Stimulated activated CD4-positive, alpha-beta T cell treated with anti-CD3 and anti-CD28 coated beads, Interleukin-2, amount 100 ng/mL, for 48 hours (primary cell): ENCODE data around the gene SCRN2.
A peak's percentile ranks its signal among the peaks of the same experiment; 100 is the strongest.

Source experiments
- DNase-seq, 2 donors: peaks; one replicate each; pipeline ENCODE4 v3.0.0-alpha.2; 2020

SCRN2 gene

DNA sequence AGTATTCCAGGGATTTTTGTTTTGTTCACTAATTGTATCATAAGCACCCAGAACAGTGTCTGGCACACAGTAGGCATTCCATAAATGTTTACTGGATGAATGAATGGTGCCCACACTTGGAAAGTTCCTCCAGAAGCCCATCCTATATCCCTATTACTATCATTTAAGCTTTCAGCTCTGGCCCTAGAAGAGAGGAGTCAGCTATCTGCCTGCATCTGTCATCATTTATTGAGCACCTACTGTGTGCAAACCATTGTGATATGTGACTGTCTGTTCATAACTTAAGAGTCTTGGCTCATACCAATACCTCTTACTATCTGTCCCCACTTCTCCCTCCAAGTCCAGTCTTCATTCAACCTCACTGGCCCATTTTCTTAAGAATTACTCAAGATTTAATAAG, 30.0 kb upstream of the SCRN2 start:
- no peak for DNase-seq

DNA sequence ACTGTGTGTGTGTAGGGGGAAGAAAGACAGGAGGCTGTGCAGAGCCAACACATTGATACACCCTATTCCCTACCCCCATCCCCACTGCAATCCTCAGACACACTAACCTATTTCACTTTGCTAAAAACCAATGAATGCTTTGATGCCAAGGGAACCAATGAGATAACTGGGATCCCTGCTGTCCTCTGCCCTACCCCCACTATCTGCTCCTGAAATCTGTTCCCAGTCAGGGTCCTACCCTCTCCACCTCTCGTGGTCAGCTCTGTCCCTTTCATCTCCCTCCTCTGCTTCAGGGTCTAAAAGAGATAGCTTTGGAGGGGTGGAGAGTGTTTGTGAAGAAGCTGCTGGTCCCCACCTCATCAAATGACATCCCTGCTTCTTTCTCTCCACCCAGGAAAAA, 29.0 kb upstream of the SCRN2 start:
- no peak for DNase-seq

DNA sequence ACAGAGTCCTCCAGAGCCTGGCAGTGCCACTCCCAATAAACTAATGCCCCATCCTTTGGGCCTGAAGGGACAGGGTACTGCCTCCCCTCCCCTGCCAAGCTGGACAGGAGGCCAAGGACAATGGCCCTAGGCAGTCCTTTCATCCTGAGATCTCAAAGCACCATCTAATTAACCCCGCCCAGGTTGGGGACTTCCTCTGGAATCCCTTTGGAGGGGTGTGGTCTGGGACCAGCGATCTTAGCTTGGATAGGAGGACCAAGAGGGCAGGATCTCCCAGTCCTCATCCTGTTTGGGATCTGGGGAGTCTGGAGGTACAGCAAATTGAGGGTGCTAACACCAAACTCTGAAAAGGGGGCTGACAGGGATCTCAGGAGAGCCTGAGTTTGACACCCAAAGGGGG, 28.0 kb upstream of the SCRN2 start:
- DNase-seq: no peak

DNA sequence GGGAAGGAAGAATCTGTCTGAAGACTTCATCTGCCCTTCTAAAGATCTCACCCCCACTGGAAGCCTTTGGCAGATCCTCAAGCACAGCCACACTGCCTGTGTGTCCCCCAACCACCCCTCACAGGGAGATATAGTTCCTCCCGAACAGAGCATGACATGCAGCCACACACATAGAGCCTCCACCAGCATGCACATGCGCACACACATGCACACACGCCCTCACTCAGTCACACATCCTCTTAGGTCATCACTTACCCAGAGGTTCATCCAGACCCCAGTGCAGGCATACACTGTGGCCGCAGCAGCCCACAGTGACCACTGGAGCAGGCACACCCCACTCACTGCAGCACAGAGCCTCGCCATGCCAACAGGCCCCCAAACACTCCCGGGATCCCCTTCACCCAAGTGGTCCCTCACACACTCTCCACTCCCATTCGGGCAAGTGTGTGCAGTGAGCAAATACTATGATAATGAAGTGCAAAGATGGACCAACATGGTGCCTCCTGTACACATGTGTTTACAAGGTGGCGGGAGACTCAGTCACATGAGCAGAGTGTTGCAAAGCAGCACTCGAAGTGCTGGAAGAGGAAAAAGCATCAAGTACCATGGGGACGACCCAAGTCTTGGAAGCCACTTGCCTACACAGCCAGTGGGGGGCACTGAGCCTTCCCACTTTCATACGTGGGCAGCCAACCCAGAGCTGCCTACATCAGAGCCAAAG, 26.9 kb upstream of the SCRN2 start:
- DNase-seq: no peak

DNA sequence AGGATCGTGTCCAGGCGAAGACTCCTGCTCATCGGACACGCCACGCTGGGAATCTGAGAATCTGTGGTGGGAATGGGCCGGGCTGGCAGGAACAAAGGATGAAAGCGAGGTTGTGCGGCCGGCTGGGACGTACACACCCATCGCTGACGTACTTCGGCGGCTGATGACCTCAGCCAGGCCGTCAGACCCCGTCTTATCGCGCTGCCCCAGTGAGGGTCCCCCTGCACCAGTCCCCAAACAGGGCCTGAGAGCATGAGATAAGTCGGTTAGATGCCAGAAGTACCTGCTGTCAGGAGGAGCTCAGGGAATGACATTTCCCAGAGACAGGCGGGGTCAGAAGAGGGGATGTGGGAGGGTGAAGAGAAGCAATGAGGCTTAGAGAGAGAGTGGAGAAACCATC, 25.9 kb upstream of the SCRN2 start:
- no peak for DNase-seq

DNA sequence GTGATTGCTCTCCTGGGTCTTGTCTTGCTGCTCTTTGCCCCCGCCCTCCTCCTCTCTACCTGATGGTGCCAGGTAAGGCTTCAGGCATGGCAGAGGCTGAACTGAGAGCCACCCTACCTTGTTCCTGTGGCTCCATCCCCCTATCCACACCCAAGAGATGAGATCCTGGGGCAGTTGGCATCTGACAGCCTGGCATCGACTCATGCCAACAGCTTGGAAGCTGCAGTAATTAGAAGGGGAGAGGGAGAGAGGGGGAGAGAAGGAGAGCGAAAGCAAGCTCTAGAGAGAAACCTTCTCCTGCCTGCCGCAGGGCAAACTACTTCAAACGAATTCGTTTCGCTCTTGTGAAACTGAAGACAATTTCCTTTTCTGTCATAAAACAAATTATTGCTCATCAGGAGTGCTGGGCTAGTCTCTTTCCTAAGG, 23.7 kb upstream of the SCRN2 start:
- DNase-seq: no peak

DNA sequence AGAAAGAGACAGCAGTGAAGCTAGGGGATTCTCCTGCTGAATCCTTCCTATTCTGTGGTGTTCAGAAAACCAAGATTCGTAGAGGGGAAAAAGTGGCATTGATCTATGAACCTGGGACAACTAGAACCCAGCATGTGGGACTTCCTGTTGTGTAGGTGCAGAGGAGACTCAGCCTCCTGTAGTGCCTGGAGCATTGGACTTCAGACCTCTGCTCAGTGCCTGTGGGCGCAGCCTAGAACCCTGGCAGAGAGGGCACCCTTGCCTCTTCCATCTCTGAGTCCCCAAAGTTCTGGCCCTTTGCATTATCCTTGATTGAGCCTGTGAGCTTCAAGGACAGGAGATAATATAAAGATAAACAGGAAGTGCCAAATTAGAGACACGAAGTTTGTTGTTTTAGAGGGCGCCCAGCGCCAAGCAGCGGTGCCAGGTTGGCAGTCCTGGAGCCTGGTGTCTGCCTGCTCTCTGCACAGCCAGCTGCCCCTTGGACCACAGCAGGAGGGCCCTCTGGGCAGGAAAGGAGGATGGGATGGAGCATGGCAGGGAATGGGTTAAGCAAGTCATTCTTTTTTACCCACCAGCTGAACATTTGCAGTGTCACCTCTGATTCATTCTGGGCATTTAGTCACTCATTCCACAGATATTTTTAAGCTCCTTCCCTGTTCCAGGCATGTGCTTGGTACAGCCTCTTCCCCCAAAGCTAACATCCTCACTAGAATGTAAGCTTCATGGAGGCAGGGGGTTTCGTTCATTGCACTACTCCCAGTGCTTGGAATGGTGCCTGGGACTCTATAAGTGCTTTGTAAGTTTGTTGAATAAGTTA, 21.8 kb upstream of the SCRN2 start:
- no peak for DNase-seq

DNA sequence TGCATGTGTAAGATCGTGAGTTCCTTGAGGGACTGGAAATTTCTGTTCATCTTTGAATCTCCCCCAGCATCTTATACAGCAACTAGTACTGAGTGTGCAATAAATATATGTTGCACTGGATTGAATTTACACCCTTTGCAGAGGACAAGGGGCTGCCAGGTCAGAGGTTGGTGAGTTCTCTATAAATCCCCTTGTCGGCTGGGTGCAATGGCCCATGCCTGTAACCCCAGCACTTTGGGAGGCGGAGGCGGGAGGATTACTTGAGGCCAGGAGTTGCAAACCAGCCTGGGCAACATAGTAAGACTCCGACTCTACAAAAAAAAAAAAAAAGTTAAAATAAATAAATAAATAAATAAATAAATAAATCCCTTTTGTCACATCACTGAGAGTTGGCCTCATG, 19.3 kb upstream of the SCRN2 start:
- DNase-seq: no peak

DNA sequence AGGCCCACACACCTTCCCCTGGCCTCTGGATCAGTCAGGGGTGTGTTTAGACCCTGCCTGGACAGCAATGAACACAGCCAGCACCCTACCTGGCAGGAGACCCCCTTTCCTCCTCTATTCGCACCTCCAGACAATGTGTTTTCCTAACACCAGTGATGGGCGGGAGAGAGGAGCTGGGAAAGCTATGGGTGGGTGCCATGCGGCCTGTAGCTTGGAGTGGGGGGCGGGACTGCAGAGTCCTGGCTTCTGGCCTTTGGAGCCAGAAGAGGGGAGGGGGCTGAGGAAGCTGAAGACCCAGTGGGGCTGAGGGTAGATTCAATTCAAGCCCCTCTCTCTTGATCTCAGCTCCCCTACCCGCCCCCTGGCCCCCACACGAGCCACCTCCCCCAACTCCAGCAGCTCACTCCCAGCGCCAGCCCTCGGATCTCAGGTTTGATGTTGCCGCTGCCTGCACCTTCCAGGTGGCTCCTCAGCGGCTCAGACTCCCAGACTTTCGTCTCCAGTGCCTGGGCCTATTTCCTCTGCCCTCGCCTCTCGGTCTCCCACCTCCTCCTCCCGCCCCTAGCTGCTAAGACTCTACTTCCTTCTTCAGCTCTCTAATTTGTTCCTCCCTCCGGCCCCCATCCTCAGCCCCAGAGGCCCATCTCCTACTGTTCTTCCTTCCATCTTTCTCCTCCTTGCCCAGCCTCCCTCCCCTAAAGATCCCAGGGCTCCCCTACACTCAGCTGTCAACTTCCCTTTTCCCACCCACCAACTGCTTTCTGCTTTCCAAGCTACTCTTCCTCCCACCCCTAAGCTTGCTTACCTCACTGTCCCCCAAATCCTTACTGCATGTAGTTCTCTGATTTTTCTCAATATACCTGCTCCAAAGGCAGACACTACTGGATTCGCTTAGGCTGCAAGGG, 16.7 kb upstream of the SCRN2 start:
- no peak for DNase-seq

DNA sequence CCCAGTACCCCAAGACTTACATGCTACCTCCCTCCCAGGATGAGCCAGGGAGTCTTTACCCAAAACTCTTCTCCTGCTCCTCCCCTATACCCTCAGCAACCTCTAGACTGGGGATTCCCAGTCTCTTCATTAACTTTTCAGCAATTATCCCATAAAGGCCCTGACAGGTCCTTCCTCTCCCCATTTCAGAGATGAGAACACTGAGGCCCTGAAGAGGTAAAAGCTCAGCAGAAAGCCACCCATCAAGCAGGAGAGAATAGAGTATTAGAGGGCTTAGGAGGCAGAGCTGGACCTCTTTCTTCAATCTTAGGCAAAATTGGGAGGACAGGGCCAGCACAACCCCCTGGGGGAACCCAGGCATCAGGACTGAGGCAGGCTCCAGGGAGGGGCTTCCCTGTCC, 15.8 kb upstream of the SCRN2 start:
- DNase-seq: no peak

DNA sequence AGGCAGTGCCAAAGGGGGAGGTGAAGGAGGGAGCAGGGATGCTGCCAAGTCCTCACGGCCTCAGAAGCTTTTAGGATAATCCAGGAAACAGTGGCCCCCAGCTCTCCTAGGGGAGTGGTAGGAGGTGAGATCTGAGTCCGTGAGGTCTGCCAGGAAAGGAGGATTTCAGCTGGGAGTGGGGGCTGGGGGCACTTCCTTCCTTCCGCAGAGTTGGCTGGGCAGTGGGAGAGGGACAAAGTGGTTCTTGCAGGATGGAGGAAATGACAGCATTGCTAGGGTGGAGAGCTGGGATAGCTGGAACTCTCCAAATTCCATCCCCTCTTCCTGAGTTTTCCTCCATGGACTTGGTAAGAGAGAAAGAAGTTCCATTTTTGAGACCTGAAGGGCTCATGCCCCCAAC, 14.7 kb upstream of the SCRN2 start:
- DNase-seq: no peak

DNA sequence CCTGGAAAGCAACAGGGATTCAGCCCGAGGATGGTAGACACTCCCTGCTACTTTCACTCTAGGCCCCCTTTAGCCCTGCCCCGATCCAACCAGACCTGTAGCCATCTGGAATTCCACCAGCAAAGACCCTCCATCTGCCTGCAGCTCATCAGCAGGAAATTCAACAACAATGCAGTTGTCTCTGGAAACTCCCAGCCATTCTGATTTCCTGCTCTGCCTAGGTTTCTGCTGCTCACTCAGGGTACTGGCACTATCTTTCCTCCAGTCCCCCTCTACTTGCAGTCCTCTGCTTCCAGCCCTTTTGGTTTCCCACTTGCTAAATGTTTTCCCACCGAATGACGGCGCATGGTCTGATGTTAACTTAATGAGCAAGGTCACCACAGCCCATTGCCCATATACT, 12.5 kb upstream of the SCRN2 start:
- no peak for DNase-seq

DNA sequence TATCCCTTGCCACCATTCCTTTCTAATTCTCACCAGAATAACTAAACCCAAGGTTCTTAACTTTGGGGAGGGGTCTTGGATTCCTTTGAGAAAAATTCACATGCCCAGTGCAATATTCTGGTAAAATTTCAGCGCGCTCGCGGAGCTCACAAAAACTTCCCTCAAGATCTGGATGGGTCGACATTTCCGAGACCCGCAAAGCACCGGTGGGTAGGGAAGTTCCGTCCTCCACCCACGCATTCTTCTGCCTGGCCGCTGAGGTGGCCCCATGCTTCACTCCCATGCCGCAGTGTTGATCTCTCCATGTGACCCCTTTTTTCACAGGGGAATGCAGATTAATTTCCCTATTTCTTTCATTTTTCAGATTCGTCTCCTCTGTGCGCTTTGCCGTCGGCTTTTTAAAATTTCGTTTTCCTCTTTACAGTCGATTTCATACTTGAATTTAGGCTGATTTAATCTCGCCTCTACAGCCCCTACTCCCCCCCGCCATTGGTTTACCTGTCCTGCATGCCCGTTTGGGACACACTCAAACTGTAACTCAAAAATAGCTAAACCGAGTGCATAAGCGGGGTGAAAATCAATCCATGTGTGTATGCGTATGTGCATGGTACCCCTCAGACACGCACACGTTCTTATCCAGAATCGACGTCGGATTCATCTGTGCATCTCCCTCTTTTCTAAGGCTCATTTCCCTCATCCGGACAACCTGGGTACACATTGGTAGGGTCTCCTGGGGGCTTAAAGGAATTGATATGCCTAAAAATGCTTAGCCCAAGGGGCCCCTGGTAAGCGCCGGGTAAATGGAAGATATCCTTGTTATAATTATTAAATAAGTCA, 11.3 kb upstream of the SCRN2 start:
- DNase-seq: no peak

DNA sequence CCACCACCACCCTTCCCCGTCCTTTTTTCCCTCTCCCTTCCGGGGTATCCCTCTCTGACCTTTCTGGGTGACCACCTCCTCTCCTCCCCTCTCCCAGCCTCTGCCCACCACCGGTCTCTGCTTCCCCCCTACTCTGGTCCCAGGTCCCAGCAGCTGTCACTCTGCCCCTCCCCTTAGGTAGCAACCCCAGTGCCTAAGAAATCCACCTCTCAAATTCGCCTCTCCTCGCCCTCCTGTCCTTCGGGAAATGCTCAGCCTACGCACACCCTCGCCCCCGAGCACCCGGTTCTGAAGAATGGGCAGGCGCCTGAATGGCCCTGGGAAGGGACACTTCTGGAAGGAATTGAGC, 10.7 kb upstream of the SCRN2 start:
- no peak for DNase-seq

DNA sequence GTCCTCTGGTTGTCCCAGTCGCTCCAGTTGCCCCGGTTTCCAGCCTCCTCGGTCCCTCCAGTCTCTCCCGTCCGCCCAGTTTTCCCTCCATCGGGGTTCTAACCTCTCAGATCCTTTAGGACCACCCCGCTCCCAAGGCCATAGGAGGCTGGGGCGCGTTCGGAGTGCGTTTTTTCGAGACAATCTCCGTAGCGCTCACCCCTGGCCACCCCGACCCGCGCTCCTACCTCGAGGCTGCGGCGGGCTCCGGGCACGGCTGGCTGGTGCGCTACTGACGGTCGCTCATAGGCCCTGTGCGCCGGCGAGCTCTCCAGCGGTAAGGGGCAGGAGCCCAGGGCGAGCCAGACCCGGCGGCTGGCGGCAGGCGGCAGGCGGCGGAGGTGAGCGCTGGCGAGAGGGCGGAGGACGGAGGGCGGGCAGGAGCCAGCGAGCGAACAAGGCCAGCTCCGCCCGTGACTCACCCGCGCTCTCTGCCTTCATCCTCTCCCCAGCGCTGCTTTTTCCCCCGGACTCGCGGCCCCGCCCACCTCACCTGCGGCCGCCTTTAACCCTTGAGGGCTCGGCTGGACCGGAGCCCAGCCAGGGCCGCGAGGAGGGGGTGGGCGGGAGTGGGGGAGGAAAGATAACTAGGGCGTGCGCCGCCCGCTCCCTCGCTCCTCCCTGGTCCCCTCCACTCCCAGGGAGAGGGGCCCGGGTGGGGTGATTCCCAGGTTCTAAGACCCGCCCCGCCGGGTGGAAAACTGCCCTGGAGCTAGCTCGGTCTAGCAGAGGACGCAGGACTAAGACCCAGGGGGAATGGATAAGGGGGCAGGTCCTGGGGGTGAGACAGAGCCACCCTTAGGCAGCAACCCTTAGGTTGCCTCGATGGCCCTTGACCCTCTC, 9.9 kb upstream of the SCRN2 start, which contains the start of gene SP6:
SP6 (minus strand) TSS at position 472 of the 882 bp plus-strand sequence. CDS start 2,734 bp downstream, outside the sequence.
- peak; percentile 55 to 59 for DNase-seq

DNA sequence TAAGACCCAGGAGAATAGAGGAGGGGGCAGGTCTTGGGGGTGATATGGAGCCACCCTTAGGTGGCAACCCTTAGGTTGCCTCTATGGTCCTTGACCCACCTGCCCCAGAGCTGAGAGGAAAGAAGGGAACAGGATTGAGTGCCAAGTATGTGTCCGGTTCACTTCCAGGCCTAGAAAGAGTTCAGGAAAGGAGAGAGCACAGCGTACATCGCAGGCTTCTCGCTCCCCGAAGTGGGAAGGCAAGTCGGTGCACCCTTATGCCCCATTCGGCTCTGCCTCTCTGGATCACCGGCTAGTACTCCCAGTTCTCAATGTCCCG, 9.3 kb upstream of the SCRN2 start:
- no peak for DNase-seq

DNA sequence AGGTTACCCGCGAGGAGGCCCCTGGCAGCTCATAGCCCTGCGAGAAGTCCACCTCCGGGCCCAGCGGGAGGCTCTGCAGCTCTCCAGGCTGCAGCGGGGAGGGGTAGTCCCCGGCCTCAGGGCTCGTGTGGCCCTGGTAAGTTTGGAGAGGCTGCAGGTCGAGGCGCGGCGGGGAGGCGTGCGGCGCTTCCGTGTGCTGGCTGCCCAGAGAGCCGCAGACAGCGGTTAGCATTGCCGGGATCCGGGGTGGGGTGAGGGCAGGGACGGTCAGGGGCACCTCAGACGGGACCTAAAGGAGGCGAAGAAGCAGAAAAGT, 7.1 kb upstream of the SCRN2 start:
- DNase-seq: no peak

DNA sequence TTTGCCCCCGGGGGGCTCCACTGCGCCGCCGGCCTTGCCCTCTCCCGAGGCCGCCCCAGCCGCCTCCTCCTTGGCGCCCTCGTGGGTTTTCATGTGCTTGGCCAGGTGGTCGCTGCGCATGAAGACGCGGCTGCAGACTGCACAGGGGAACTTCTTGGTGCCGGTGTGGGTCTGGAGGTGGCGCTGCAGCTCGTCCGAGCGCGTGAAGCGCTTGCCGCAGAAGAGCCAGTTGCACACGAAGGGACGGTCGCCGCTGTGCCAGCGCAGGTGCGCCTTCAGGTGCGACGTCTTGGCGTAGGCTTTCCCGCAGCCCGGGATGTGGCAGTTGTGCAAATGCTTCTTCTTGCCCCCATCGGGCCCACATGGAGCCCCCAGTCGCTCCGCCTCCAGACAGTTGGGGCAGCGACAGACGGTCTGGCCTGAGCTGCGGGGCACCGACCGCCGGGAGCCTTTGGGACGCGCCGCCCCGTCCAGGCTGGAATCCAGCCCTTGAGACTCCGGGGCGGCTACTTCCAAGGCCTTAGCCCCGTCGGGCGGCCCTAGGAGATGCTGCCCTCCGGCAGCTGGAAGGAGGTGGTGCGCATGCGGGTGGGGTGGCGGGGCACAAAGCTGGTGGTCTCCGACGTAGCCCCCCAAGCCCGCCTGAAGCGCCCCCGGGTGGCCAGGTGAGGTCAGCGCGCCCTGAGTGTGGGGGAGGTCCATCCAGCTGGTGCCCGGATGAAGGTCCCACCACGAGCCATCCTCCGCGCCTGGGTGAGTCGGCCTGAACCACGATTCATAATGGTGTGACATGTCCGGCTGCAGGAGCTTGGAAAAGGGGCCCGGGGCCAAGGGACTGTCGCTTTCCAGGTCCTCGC, 6.5 kb upstream of the SCRN2 start:
- DNase-seq: peak in 1 of 2 donors; percentile 27

DNA sequence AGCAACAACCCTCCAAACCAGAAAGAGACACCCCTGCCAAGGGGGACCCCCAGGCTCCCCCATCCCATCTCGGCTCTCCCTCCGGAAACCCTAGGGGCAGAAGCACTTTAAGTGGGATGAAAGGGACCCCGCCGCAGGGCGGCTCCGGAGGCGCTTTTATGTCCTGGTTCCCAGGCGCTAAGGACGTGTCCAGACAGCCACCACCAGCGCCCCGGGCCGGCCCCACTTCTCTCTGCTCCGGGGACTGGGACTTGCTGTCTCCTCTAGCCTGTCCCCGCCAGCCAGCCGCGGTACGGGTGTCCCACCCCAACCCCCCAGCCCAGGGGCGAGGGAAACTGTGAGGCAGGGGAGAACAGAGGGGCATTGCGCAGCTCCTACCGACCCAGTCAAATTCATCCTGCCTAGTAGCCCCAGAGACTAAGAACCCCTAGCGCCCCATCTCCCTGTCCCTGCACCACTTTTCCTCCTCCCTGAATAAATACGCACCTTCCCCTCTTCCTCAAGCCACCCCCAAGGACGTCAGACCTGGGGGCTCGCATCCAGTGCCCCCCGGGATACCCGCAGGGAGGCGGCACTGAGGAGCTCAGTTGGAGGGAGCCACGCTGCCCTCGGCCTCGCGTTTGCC, 5.8 kb upstream of the SCRN2 start:
- DNase-seq: no peak

DNA sequence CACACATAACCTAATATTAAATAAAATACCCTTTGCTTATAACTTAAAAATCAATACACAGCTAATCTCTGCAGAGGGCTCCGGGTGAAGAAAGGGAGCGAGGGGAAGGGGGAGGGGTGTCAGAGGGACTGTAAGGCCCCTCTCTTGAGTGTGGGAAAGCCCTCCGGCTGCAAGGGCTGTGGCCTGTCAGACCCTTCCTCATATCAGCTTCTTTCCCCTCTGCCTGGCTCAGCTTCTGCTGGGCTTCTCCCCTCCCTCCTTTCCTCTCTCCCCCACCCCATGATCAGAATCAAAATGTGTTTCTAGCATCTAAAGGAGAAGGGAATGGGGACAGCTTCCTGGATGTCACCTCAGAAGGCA, 4.6 kb upstream of the SCRN2 start:
- no peak for DNase-seq
